Keratinocyte (primary cell): ENCODE results near the gene RBM47. TPM values are rescaled to one million over a fixed set of nuclear protein-coding genes. Genes with fewer than 3 reads are reported as not detected.

Source experiments
- DNase-seq: peaks from one replicate; pipeline ENCODE4 v3.0.0-alpha.2; 2011; ENCODE audit warnings: low read depth, missing footprints, low spot score
- FAIRE-seq: peaks from 2 replicates; lab custom pipeline; 2011; peaks lifted over from hg19 to GRCh38; lab: Jason Lieb, UNC
- H2AFZ ChIP-seq: 2 replicates; pipeline ENCODE4 v1.6.0; 2012; ENCODE audit warnings: low read length, control low read depth, inconsistent platforms; ENCODE audit not compliant: control insufficient read depth
- H3K27ac ChIP-seq: 2 replicates; pipeline ENCODE4 v1.5.1; 2011; ENCODE audit warnings: low read length; ENCODE audit not compliant: control insufficient read depth, insufficient read depth
- H3K27me3 ChIP-seq: 3 replicates; pipeline ENCODE4 v1.6.0; 2011; ENCODE audit warnings: low read length; ENCODE audit not compliant: control insufficient read depth, insufficient read depth; ENCODE audit errors: extremely low read depth
- H3K36me3 ChIP-seq, 2 experiments: 2 replicates in 1 of 2; 3 replicates in 1 of 2; pipeline ENCODE4 v1.5.1; 2011; ENCODE audit warnings: low read length in 2 of 2, mild to moderate bottlenecking in 1 of 2; ENCODE audit not compliant: control insufficient read depth in 2 of 2, insufficient read depth in 2 of 2; ENCODE audit errors: extremely low read depth in 1 of 2
- H3K4me1 ChIP-seq: 3 replicates; pipeline ENCODE4 v1.5.1; 2011; ENCODE audit warnings: low read length; ENCODE audit not compliant: control insufficient read depth, insufficient read depth; ENCODE audit errors: extremely low read depth
- H3K4me2 ChIP-seq: 3 replicates; pipeline ENCODE4 v1.6.0; 2011; ENCODE audit warnings: low read depth, low read length; ENCODE audit not compliant: control insufficient read depth, insufficient read depth; ENCODE audit errors: extremely low read depth
- H3K4me3 ChIP-seq, 3 experiments: fragments of 200-600 bp in 1 of 3; sonication (generic) in 1 of 3; 2 replicates in 2 of 3; 3 replicates in 1 of 3; pipeline ENCODE4 v1.5.1; 2011 to 2016; ENCODE audit warnings: low read length in 3 of 3, mild to moderate bottlenecking in 3 of 3, control low read depth in 2 of 3, inconsistent platforms in 1 of 3, low read depth in 1 of 3, mixed read lengths in 1 of 3, mixed run types in 1 of 3, moderate library complexity in 1 of 3; ENCODE audit not compliant: control insufficient read depth in 2 of 3, insufficient read depth in 2 of 3; ENCODE audit errors: extremely low read depth in 1 of 3
- H3K79me2 ChIP-seq: 2 replicates; pipeline ENCODE4 v1.6.0; 2012; ENCODE audit warnings: low read length; ENCODE audit not compliant: control insufficient read depth, insufficient read depth
- H3K9ac ChIP-seq: 3 replicates; pipeline ENCODE4 v1.6.0; 2011; ENCODE audit warnings: low read length; ENCODE audit not compliant: control insufficient read depth, insufficient read depth; ENCODE audit errors: extremely low read depth
- H3K9me1 ChIP-seq: 3 replicates; pipeline ENCODE4 v1.6.0; 2011; ENCODE audit warnings: low read length; ENCODE audit not compliant: control insufficient read depth, insufficient read depth; ENCODE audit errors: extremely low read depth
- H3K9me3 ChIP-seq: 2 replicates; pipeline ENCODE4 v1.5.1; 2012; ENCODE audit warnings: low read depth, low read length; ENCODE audit not compliant: control insufficient read depth
- H4K20me1 ChIP-seq: 3 replicates; pipeline ENCODE4 v1.6.0; 2011; ENCODE audit warnings: low read length; ENCODE audit not compliant: control insufficient read depth, insufficient read depth; ENCODE audit errors: extremely low read depth
- CTCF ChIP-seq, 3 experiments: IDR thresholded peaks in 1 of 3; conservative IDR thresholded peaks in 1 of 3; optimal IDR thresholded peaks in 1 of 3; 2 replicates in 2 of 3; 3 replicates in 1 of 3; pipeline versions ENCODE3 to v1.5.1; 2011; ENCODE audit warnings: low read length in 3 of 3, mild to moderate bottlenecking in 3 of 3, moderate library complexity in 2 of 3, control low read depth in 1 of 3, inconsistent platforms in 1 of 3; ENCODE audit not compliant: insufficient read depth in 2 of 3; ENCODE audit errors: extremely low read depth in 1 of 3
- EZH2 ChIP-seq: IDR thresholded peaks from one replicate; pipeline ENCODE4 v1.6.1; 2012; ENCODE audit warnings: inconsistent platforms, mild to moderate bottlenecking, low read length, moderate library complexity
- dilution Hi-C: fragments of 300-500 bp; cut with MboI; formaldehyde crosslinking; loops from one replicate; pipeline ENCODE4 v1.7.0; 2020; ENCODE audit warnings: low sequenced_read_pairs; ENCODE audit not compliant: extremely low pct_ligation_motif_present
- polyA plus RNA-seq, 5 experiments: library from polyadenylated mRNA; depleted of rRNA in 3 of 5; stranded (reverse) in 3 of 5; stranded (forward) in 1 of 5; unstranded in 1 of 5; fragments of >200 nt; gene quantifications; 1 replicate in 1 of 5; 2 replicates in 3 of 5; 3 replicates in 1 of 5; pipeline versions ENCODE4 v1.2.1 to v1.2.3, GENCODE V29; 2011 to 2012; ENCODE audit warnings: missing spikeins in 2 of 5, low read depth in 1 of 5, low replicate concordance in 1 of 5

Gene RBM47
- polyA plus RNA-seq, 1 donor (not counting 4 experiments of a cell fraction or from before 2014, with no cell fraction given), result 6.9 TPM

GRCh38 chr4:40573593-40574311, 55.9 kb downstream of the RBM47 start:
- Histone ChIP-seq H4K20me1 (no peaks in the 10 kb centered on the region), H3K4me3 (no peak overlapping the region), H3K4me2 (no peak overlapping the region), H3K9me1 (no peaks in the 10 kb centered on the region), H3K9ac (no peak overlapping the region), H2AFZ (no peak overlapping the region), H3K36me3 (no peaks in the 10 kb centered on the region), H3K4me1 (peaks cover 16% of the 10 kb centered on the region), H3K9me3 (no peaks in the 10 kb centered on the region), H3K27ac (no peak overlapping the region), H3K27me3 (no peaks in the 10 kb centered on the region), H3K79me2 (no peaks in the 10 kb centered on the region)
- dilution Hi-C loops, result no loop called here
- TF ChIP-seq CTCF (optimal IDR thresholded peaks at IDR 0.05 in 1 of 3, IDR thresholded peaks at IDR 0.05 in 1 of 3, conservative IDR thresholded peaks at IDR 0.05 in 1 of 3; ENCODE audit: extremely low read depth in 1 of 3, insufficient read depth in 2 of 3, low read length in 3 of 3), result no peak
- no peak for TF ChIP-seq EZH2
- DNase-seq, result no peak
- FAIRE-seq, result no peak

- no peaks in the 10 kb centered on the region for H3K27me3 ChIP-seq
- TF ChIP-seq EZH2 (no peak), CTCF (optimal IDR thresholded peaks at IDR 0.05 in 1 of 3, IDR thresholded peaks at IDR 0.05 in 1 of 3, conservative IDR thresholded peaks at IDR 0.05 in 1 of 3; ENCODE audit: extremely low read depth in 1 of 3, insufficient read depth in 2 of 3, low read length in 3 of 3) (no peak)
- no peak overlapping the region for H2AFZ ChIP-seq
- no peaks in the 10 kb centered on the region for H4K20me1 ChIP-seq
- dilution Hi-C loops, result no loop called here
- FAIRE-seq, result no peak
- H3K27ac ChIP-seq, result no peak overlapping the region
- H3K9me1 ChIP-seq, result no peaks in the 10 kb centered on the region
- H3K4me2 ChIP-seq, result no peak overlapping the region
- H3K9ac ChIP-seq, result no peak overlapping the region
- H3K79me2 ChIP-seq, result no peaks in the 10 kb centered on the region
- H3K9me3 ChIP-seq, result no peaks in the 10 kb centered on the region
- DNase-seq, result no peak
- H3K4me3 ChIP-seq, result no peak overlapping the region
- peaks cover 15% of the 10 kb centered on the region for H3K4me1 ChIP-seq
- H3K36me3 ChIP-seq, result no peaks in the 10 kb centered on the region
These were observed 56.9 kb downstream of the RBM47 start for GRCh38 chr4:40572692-40573310.
